SIG-M5 (cell line): Measurements from ENCODE around the gene HSD17B11.
"Not testable (repeated sequence)": the region's sequence is repeated elsewhere in the genome, so short reads cannot be mapped to it uniquely, and the experiment has no call there.

Experiments
- DNase-seq: peaks from one replicate; lab custom pipeline; 2025; lab: John Stamatoyannopoulos, UW

Gene HSD17B11

DNA sequence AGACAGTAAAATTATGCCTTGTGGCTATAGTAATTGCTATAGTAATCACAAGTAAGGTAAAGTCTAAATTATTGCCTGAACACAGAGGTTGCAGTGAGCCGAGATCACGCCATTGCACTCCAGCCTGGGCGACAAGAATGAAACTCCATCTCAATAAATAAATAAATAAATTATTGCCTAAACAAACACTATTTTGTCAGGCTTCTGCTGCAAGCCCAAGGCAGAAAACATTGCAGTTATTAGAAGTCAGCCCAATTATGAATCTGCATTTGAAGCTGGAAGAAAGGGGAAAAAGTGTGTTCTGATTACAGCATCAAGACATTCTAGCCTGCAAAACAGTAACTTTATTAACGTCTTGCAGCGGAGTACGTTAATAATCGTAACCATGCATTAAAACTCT, 85.4 kb downstream of the HSD17B11 start:
- DNase-seq: no peak

DNA sequence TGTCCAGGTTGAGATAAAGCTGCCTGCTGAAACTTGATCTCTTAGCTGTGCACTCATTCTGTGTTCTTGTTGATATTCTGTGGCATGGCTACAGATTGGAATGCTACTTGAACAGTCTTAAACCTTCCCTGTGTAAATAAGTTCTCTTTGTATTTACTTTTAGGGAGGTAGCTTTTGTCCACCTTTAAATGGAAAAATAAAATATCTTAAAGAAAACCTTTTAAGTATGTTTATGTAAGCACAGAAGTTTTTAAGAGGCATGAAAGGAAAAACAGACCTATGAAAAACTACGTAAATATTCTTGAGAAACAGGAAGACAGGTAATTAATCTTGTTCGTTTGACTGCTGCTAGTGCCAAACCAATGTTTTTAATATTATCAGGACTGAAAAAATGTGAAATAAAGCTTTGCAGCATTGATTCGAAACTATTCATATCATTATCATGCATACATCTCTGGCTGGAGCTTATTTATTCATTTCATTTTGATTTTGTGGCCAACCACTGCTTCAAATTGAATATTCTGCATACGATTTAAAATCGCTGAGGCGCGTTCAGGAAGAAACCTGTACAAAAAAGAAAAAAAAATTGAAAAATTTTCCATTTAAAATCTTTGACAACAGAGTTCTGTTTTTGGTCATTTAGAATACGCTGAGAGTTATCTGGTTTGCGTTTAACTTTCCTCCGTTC, 86.1 kb downstream of the HSD17B11 start:
- DNase-seq: no peak

DNA sequence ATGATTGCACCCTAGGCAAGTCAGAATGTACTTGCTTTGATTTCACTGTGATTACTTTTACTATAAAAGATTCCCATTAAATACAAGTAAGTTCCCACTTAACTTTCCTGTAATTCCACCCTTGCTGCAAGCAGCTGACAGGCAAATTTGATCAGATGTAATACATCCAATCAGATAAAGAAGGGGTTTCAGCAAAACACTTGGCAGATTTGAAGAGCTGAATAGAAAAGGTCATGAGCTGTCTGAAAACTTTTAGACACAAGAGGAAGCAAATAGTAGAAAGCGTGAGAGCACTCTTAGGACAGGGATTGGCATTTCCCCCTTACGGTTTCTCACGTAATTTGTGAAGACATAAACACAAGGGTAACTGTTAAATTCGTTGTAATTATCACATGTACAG, 91.1 kb downstream of the HSD17B11 start:
- no peak for DNase-seq

DNA sequence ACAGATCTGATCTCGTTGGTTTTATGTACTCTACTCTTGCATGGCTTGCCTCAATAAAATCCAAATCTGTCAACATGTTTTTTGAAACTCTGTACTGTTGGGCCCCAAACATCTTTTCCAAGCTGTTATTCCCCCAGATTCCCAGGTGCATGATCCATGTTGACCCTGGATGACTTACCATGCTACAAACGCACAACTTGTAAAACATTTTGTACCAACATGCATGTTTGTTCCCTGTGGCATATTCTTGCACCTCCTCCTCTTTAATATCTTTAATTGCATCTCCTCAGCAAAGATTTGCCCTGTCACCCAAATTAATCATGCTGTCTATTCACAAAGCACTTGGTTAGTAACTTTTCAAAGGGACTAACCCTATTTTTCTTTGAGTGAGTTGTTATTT, 92.6 kb downstream of the HSD17B11 start:
- no peak for DNase-seq

DNA sequence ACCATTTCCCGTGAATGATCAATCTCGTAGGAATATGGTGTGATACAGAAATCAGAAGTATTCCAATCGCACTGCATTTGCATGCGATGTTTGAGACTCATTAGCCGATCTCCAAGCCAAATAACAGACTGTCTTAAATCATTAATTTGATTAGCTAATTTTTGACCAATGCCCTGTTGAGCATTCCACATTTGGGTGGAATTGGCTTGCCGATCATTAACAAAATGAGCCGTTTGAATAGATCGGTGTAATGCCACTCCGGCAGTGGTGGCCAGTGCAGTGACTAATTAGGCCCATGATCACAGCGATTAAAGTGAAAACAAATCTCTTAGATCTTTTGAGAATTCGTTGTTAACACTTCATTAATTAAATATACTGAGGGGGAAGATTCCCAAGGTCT, 96.1 kb downstream of the HSD17B11 start:
- DNase-seq: not testable (repeated sequence)

DNA sequence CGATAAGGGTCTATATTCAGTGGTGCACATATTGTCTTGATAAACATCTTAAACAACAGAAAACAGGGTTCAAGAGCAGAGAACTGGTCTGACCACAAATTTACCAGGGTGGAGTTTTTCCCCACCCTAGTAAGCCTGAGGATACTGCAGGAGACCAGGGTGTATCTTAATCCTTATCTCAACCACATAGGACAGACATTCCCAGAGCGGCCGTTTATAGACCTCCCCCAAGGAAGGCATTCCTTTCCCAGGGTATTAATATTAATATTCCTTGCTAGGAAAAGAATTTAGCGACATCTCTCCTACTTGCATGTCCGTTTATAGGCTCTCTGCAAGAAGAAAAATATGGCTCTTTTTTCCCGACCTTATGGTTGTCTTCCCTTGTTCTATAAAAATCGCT, 97.1 kb downstream of the HSD17B11 start:
- DNase-seq: not testable (repeated sequence)

DNA sequence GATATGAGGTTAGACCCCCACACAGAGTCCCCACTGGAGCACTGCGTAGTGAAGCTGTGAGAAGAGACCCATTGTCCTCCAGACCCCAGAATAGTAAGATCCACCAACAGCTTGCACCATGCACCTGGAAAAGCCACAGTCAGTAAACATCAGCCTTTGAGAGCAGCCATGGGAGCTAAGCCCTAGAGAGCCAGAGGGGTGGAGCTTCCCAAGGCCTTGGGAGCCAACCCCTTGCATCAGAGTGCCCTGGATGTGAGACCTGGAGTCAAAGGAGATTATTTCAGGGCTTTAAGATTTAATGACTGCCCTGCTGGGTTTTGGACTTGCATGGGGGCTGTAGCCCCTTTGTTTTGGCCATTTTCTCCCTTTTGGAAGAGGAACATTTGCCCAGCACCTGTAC, 104.0 kb downstream of the HSD17B11 start:
- no peak for DNase-seq
